Stimulated activated naive CD4-positive, alpha-beta T cell treated with Interleukin-2 at 50 U/mL for 16 hours (primary cell): ENCODE data around the gene TBCD.
"Not testable (repeated sequence)": the region's sequence is repeated elsewhere in the genome, so short reads cannot be mapped to it uniquely, and the experiment has no call there.

ENCODE experiments used
- DNase-seq: peaks from one replicate; lab custom pipeline; 2025; lab: John Stamatoyannopoulos, UW

Gene TBCD

GRCh38 chr17:82957961-82958561 lies 206.2 kb downstream of the TBCD start:
- no peak for DNase-seq

GRCh38 chr17:82959242-82959930 lies 207.5 kb downstream of the TBCD start:
- DNase-seq: no peak

- DNase-seq: no peak
Measured at GRCh38 chr17:82959990-82960418, 208.1 kb downstream of the TBCD start.

DNA sequence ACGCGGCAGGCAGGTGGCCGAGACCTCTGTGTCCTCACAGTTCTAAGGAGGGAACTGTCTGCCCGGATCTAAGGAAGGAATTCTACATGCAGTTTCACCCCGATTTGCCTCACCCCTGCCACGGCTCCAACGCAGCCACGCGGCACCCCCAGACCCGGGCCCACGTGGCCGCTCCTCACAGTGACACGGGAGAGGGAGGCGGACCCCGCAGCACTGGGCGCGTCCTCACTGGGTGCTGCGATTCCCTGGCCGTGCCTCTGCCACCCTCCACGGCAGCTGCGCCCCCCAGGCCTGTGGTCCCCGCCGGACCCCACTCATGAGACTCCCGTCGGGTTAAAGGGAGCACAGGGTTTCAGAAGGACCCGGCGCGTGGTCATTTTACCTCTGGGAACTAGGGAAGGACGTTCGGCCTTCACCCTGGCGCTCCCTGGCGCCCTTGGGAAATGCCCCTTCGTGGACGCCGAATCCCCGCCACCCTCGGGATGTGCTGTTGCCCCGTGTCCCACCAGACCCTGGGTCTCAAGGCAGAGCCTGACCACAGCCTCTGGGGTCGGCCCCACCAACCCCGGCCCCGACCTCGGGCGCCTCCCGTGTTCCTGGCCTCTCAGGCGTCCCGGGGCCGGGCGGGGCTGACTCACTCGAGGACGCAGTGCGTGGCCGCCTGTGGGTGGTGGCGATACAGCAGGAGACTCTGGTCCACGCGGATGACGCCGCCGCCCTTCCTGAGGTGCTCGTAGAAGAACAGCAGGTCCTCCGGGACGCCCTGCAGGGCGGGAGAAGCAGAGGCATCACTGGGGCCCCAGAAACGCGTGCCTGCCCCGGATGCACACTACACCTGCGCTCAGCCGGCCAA lies 208.8 kb downstream of the TBCD start:
- DNase-seq: no peak

- DNase-seq: no peak
Measured at GRCh38 chr17:82961366-82962162, 209.7 kb downstream of the TBCD start.

GRCh38 chr17:82962163-82962720 lies 210.4 kb downstream of the TBCD start:
- DNase-seq: no peak

GRCh38 chr17:82963104-82963950 lies 211.5 kb downstream of the TBCD start:
- no peak for DNase-seq

DNA sequence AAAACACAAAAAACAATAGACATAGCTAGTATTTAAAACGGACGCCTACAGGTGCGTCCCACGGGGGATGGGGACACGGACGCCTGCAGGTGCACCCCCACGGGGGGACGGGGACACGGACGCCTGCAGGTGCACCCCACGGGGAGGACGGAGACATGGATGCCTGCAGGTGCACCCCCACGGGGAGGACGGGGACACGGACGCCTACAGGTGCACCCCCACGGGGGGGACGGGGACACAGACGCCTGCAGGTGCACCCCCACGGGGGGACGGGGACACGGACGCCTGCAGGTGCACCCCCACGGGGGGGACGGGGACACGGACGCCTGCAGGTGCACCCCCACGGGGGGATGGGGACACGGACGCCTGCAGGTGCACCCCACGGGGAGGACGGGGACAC lies 212.6 kb downstream of the TBCD start:
- DNase-seq: not testable (repeated sequence)

GRCh38 chr17:82964851-82965341 lies 213.0 kb downstream of the TBCD start:
- no peak for DNase-seq

DNA sequence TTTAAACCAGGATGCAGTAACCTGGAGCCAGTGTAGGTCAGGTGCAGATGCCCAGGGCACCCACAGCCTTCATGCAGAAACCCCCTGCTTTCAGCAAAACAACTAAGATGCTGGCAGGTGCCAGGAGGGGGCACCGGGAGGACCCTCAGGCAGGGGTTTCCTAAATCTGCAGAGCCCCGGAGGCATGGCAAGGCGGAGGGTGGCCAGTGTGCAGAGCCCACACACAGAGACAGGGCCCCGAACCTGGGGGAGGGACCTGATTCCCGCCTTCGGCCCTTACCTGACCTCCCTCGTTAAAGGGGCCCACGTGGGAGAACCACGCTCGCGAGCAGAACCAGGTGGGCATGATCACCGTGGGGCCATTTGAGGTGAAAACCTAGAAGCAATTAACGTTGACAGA lies 213.5 kb downstream of the TBCD start:
- DNase-seq: no peak

GRCh38 chr17:82966415-82966814 lies 214.6 kb downstream of the TBCD start:
- no peak for DNase-seq

GRCh38 chr17:82967268-82968032 lies 215.6 kb downstream of the TBCD start:
- no peak for DNase-seq

- not testable (repeated sequence) for DNase-seq
Measured at GRCh38 chr17:82968033-82968841, 216.4 kb downstream of the TBCD start.

- DNase-seq: no peak
Measured at GRCh38 chr17:82970067-82970466, 218.2 kb downstream of the TBCD start.

- no peak for DNase-seq
Measured at GRCh38 chr17:82970818-82971590, 219.1 kb downstream of the TBCD start.

DNA sequence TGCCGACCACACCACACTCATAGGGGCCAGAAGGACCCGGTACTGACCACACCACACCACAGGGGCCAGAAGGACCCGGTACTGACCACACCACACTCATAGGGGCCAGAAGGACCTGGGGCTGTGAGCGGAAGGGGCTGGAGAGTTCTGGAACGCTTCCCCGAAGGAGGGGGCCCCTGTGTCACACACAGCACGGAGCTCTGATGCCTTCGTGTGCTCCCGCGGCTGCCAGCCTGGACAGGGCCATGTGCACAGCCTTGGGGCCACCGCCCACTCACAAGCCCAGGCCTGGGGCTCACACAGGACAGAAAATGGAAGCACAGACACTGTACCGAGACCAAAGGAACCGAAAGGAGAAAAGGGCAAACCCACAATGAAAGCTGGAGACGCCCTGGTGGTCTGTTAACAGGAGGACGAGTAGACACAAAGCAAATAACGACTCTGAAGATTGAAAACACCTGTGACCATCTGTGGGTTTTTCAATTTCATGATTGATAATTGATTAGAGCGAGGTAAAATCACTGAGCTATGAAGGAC lies 221.0 kb downstream of the TBCD start:
- DNase-seq: no peak

DNA sequence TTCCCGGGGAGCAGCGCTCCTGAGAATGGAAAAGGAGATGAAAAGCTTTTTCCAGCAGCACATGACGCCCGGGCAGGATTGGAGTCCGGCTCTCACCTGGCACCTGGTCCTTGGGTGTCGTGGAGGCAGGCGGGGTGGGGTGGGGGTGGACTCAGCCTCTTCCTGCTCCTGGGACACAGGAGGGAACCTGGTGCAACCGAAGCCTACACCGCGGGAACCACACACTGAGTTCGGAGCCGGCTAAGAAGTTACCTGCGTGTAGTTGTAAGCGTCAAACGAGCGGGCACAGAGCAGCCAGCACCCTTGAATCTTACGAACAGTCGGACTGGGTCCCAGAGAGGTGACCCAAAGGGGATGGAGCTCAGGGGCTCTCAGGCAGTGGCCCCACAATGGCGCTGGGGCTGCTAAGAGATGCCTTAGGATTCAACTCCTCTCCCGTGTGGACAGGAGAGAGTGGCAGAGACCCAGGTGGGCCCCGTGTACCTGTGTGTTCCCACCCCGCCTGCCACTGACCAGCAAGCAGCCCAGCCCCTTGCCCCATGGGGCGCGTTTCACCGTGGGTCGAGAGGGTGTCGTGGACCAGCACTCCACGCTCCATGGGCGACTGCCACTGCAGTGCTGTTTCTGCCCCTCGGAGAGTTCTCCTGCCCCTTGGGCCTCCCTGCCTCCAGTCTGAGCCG lies 221.7 kb downstream of the TBCD start:
- DNase-seq: no peak
